Neural progenitor cell (in vitro differentiated cells): ENCODE data around the gene NUP93.

ENCODE experiments used
- CTCF ChIP-seq: fragments of 200-600 bp; sonication (generic); IDR thresholded peaks from 2 replicates; pipeline ENCODE4 v1.5.1; 2017; ENCODE audit warnings: antibody characterized with exemption, mild to moderate bottlenecking
- EZH2phosphoT487 ChIP-seq: fragments of 200-600 bp; sonication (generic); IDR thresholded peaks from 2 replicates; pipeline ENCODE4 v1.6.1; 2017; ENCODE audit warnings: antibody characterized with exemption

GRCh38 chr16:56697456-56698155, 32.3 kb upstream of the NUP93 start:
- TF ChIP-seq CTCF = no peak
- TF ChIP-seq EZH2phosphoT487 = no peak
